ENCODE data around the gene CABCOCO1. TPM values are rescaled to one million over a fixed set of nuclear protein-coding genes. Genes with fewer than 3 reads are reported as not detected.

CABCOCO1 gene
- polyA plus RNA-seq, 1 donor, result 0.19 TPM

DNA sequence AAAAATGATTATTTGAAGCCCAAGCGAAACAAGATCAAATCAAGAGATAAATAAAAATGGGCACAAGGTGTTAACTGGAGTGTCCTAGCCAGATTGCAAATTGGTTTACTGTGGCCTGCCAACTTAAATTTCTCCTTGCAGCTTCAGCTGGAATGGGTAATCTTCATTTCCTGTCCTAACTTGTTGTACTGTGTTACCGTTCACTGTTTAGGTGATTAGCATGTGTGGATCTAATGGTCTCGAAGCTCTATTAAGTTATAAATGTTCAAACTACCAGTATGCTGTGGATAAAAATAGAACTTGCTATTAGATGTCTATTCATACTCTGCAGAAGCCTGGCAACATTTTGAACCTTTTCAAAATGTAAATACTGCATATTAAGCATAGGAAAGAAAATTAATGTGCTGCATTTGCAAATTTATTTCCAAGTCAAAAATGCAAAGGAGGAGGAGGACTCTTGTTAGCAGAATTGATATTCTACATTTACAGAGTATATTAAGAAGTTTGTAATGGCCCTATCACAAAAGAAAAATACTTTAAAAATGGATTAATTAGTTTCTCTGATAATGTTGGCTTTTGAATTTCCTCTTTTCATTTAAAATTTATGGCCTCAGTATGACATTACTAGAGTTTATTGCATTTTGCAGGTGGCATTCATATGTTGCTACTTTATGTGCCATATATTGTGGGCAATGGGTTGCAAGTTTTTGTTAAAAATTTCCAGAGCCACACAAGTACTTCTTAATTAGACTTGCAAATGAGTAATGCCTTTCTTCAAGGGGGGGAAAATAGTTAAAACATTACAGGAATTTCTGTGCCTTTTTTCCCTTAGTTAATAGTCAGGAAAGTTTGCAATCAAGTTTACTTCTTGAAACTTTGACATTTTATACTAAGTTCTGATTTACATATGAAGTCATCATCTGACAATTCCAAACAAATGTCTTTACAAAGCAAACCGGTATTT is 92.1 kb downstream of the CABCOCO1 start:
- no peak for DNase-seq (ENCODE audit: low read depth)

DNA sequence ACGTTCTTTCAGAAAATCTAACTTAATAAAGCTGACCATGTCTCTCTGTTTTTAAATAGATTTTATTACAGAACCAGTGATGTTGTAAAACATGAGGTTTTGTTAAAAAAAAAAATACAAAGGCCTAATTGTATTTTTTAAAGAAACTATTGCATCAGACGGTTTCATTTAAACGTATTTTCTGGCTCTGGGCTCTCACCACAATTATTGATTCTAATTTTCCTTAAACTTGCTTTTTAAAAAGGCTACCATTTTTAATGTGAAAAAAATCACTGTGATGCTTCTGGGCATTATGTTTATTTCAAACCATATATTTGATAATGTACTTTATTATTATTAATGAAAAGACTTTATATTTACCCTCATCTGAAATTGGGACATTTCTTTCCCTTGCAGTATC is 94.3 kb downstream of the CABCOCO1 start:
- no peak for DNase-seq (ENCODE audit: low read depth)

DNA sequence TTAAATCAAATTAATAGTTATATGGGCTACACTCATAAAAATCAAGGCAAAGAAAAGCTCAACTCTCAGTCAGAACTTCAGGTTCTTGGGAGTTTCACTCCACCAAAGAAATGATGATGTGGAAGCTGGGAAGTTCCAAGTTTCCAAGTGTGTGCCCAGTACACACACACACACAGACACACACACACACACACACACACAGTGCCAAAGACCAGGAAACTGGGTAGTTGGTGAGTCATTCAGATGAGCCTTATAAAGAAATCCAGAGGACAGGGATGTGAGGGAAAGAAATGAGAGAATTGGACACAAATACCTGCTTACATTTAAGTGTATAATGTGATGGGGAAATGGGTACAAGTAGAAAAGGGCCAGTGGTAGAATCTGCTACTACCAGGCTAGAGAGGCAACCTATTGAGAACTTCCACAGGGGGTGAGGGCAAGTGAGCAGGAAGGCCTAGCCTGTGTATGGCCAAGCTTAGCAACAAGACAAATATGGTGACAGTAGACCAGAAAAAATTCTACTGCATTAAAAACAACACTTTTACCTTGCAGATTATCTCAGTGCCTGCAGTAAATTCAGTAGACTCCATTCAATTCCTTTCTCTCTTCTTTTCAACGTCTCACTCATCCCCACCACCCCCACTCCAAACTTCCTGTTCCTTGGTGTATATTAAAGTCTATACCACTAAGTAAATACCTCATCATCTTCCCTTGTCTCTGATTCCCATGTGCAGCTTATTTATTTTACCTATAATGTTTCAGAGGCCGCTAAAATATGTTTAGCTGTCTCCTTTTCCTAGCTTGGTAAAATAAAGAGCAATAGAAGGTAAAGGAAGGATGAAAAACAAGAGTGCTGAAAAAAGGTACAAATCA is 95.0 kb downstream of the CABCOCO1 start:
- DNase-seq (ENCODE audit: low read depth), result no peak

DNA sequence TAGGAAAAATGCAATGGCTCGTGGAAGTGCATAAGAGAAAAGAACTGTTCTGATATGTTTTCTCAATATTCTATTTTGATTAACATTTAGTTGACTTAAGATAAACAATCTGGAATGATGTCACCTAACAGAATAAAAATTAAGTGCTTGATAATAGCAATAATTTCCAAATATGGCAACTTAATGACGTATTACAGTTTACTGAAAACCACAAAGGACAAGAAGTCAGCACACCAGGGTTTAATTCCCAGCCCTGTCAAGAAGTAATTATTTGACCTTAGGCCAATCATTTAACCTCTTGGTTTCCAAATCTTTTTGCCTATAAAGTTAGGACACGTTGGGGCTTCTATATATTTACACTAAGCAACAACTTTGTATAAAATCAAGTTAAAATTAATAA is 95.7 kb downstream of the CABCOCO1 start:
- no peak for DNase-seq (ENCODE audit: low read depth)

DNA sequence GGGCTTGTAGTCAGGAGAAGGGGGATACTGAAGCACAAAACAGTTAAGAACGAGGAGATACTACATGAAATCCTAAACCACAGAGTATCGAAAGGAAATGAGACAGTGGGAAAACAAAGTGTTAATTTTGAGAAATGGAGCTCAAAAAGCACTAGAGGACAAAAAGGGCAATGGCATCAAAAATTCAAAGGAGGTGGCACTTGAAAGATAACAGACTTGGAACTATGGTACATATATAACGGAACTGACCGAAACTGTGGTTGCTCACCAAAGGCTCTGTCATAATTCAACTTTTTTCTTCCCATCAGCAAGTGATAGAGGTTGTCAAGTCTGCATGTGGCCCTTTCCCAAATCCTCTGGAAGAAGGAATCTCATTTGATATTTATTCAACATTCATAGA is 97.0 kb downstream of the CABCOCO1 start:
- DNase-seq (ENCODE audit: low read depth), result no peak

DNA sequence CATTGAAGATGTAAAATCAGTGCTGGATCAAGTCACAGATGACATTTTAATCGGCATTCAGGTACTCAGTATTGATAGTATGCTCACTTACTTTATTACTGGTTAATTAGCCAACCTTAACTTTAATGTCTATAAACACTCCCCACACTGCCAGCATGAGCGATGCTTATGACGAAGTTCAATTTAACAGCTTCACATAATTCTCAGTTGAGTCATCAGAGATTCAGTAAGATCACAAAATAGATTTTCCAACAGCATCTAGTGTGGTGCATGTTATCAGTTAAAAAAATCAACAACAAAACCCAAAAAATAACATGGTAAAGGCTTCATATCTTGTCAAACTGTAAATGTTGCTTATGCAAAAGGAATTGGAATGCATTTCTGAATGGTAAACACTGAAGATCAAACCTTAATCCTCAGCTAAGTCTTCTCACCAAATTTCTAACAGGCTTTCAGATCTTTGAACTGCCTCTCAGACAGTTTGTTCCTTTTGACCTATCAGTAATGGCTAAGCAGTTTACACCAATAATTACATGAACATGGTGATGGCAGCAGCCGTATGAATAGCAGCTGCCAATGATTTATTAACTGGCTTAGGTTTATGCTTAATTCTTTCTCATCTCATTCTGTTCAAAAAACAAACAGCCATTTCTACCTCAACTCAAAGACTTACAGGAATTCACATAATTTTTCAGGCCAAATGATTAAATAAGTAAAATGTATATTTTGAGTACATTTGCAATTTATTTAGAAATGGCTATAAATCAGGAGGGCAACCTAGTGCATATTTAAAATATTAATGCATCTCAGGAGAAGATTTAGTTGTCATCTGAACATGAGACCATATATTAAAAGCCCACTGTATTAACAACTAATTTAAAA is 98.5 kb downstream of the CABCOCO1 start:
- no peak for DNase-seq (ENCODE audit: low read depth)

DNA sequence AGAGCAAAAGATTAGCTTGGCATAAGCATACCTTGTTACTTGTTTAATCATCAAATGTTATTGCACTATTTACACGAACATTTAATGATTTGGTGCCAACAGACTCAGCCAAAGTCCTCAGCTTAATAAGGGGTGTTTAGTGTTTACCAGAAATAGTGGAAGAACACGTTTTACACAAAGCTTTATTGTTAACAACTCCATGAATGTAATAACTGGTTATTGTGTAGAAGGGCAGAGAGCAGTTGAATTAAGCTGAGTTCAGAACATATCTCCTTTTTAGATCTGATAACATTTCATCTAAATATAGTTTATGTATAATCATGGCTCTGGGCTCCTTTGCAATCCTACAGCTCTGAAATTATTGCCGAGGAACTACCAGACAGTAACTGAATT is 99.1 kb downstream of the CABCOCO1 start:
- no peak for DNase-seq (ENCODE audit: low read depth)

DNA sequence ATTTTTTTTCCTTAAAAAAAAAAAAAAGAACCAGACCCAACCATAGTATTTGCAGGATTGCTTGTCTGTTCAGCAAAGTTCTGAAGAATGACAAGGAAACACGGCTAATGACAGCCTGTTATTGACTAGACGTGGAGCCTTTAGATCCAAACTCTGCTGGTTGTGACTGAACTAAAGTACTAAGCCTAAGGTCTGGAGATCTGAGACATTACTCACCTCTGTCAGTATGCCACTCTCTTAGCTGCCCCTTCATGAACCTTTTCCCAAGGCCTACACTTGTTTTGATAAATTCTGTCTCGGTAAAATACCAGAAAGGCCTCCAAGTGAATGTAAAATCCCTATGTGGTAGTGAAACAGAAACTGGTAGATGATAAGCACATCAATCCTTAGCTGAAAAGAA is 101.0 kb downstream of the CABCOCO1 start:
- DNase-seq (ENCODE audit: low read depth), result no peak

DNA sequence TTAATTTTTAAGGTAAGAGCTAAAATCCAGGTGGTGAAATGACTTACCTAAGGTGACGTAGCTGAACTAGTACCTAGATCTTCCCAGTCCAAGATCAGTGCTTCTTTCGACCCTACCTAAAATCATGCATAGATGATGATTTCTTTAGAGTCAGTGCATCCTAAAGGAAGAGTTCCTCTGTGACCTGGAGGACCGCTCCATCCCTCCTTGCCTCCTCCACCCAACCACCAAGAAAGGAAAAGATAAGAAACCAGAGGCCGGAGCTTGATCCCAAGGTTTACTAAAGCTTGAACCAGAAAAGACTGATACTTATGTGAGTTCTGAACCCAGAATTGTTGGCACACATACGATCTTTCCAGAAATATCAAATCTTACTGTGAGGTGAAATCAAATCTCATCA is 101.8 kb downstream of the CABCOCO1 start:
- DNase-seq (ENCODE audit: low read depth), result no peak

DNA sequence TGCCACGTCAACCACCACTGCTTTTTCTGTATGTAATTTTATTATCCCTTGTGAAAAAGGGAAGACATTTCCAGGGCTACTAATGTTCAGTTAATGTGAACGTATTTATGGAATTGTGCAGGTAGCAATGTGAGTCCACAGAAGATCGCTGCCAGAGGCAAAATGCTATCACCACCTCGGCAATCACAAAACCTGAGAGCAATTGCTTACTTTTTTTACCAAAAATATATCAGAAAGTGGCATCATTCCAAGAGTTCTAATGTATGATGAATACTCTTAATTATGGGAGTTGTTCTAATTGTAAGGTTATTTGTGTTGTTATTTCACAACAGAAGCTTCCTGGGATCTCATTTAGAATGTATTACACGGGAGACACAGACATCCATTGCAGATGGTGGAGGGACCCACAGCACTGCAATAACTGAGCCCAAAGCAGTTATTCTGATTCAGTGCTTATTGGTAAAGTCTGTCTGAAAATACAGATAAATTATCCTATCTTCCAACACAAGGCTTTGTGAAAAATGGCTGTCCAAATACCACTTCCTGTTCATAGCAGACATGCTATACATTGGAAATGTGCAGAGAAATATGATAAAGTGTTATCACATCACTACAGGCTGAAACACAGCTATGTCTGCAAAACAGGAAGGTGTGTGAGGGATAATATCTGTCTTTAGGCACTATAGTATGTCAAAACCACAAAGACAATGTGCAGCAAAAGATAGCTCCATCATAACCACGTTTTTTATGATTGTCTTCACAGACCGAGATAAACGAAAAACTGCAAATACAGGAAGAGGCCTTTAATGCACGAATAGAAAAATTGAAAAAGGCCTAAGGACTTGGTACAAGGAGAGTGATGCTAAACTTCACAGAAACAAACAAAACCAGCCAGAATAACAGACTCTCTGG is 102.7 kb downstream of the CABCOCO1 start:
- no peak for DNase-seq (ENCODE audit: low read depth)

DNA sequence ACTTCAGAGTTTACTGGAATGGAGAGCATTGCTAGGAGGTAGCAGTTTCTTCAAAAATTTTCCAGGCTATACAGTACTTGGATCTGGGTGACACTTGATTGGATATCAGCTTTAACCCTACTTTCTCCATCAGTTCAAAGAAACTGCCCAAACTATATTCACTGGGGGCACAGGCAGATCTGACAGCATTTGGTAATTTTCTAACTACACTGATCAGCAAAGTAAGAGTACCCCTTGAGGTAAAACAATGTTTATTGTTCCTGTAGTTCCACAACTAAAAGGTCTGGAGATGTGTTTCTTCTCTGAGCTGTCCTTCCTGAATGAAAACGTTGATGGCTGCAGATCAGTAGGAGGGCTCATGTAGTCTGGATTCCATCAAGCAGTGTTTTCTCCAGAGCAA is 104.2 kb downstream of the CABCOCO1 start:
- DNase-seq (ENCODE audit: low read depth), result no peak

DNA sequence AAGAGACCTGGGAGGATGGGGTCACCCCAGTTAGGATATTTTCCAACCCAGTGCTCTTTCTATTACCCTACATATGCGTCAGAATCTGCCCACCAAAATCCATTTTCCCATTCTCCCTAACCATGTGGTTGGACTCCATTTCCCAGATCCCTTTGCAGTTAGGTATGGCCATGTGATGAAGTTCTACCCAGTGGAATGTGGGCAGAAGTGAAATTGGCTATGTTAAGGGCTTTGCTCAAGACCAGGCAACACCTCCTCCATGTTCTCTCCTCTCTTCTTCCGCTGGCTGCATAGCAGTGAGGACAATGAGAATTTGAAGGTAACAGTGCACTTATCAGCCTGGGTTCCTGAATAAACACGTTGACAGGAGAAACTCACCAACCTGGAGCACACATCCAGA is 111.3 kb downstream of the CABCOCO1 start:
- DNase-seq (ENCODE audit: low read depth), result no peak

DNA sequence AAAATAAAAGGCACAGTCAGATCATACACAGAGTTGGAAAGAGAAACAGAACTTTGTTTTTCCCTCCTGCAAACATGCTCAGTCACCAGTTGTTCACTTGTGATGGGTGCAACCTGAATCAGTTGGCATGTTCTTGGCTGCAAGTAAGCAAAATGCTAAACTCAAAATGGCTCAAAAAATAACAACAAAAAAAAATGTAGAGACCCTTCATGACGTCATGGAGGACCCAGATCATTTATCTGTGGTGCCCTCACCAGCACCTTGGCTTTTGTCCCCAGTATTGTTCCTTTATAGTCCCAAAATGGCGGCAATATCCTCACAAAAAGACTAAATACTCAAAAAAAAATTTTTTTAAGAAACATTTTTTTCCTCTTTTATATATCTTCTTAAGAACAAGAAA is 112.4 kb downstream of the CABCOCO1 start:
- no peak for DNase-seq (ENCODE audit: low read depth)

DNA sequence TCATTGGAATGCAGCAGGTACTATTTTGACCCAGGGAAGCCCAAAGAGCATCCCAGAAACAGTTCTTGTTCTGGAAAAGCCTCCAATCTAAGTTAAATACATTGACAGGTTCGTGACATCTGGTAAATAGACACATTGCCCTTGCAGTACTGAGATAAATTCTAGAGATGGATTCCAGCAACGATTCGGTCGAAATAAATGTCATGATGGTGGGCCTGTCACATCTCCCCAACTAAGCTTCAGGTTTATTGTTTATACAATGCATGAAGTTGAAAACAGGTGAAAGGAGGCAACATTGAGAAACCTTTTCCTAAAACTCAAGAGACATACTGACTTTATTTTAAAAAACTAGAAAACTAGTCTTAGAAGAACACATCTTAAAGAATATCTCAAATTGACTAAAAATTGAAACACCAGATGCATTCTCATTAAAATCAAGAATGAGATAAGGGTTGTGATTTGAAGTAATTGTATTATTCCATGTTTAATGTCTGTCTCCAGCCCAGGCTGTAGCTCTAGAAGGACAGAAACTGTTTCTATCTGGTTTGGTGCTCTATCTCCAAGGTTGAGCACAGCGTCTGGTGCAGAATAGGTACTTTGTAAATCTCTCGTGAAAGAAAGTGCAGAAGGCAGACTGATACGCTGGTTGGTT is 114.0 kb downstream of the CABCOCO1 start:
- DNase-seq (ENCODE audit: low read depth), result no peak

DNA sequence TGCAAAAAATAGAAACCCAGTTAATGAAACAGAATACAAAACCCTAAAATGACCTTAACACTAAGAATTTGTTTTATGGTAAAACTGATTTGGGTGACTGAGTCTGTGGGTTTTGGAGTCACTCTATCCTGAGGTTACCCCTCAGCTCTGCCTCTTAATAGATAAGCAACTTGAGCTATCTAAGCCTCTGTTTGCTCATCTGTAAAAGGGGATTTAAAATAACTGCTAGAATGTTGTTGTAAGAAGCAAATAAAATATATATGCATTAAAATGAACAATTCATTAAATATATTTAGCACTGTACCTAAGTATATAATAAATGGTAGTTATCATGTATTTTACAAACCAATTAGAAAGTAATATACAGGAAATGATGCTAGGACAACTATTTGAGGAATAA is 115.4 kb downstream of the CABCOCO1 start:
- no peak for DNase-seq (ENCODE audit: low read depth)

DNA sequence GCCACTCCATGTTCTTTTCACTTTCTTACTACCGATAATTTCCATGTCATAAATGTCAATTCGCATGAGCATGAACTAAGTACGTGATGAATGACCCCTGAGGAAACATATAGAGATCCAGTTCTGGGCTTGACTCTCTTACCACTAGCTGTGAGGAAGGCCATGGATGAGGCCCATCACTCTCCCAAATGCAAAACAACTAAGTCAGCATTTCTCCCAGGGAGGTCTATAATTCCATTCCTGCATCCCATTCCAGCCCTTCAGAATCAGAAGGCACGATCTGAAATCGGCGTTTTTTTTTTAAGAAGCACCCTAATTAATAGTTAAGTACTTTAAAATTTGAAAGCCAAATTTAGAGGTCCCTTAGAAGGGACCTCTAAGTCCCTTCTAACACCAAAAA is 116.5 kb downstream of the CABCOCO1 start:
- no peak for DNase-seq (ENCODE audit: low read depth)

DNA sequence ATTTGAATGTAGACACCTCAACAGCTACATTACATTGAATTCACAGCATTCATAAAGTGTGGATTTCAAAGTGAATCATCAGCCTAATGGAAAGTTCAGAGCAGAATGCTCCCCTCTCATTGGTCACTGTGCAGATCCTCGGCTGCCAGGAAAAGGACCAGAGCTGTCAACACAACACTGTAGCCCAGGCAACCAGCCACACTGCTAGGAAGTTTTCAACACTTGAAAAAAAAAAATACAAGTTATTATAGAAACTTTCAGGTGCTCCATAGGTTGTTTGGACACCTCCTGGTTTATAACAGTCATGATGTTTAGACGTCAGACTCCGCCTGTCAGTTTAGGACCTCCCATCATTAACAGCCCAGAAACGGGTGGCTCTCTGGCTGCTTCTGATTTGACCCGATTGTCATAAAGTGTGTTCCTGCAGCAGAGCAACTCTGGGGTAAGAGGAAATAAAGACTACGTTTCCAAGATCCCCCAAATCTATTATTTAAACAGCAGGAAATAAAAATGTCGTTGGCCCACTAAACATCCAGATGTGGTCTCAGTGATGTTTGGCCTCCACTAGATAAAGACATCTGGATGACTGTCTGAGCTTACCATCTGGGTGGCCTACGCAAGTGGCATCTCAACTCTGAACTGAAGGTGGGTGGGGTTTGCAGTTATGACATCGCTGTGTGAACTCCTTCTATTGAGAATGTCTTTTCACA is 117.4 kb downstream of the CABCOCO1 start:
- DNase-seq (ENCODE audit: low read depth), result peak; percentile 41

DNA sequence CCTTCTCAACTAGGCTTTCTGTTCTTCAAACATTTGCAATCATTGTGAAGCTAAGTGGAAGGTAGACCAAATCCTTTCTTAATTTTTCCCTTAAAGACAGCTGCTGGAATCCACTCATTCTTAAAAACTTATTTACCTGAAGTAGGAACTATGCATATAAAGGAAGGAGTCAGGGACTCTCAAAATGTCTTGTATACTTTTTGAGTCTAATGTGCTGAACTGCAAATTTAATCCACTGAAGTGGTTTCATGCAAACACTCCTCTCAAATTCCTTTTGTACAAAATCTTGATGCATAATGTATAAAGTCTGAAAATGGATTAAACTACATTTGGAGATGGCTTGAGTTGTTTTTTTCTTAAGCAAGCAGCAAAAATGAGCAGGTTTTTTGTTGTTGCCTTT is 118.0 kb downstream of the CABCOCO1 start:
- DNase-seq (ENCODE audit: low read depth), result no peak

DNA sequence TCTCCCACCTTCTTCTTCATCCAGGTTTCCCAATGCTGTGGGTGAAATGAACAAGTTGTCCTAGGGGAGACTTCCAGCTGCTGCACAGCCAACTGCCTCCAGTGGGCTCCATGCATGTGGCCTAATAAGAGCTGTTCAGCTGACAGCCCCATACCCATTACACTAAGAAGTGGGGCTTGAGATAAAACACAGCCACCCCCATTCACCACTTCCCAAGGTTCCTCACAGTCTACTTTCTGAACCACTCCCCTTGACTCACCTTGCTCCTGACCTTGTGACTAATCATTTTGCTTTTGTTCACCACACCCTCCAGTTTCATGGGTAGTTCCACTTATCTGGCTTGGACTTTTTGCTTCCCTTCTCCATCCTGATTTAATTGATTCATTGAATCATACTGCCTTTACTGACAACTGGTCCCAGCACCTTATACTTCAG is 119.3 kb downstream of the CABCOCO1 start:
- DNase-seq (ENCODE audit: low read depth), result no peak
